Thoracic aorta (tissue), 2 donors: Measurements from ENCODE around the gene SSX2IP. TPM values are rescaled to one million over a fixed set of nuclear protein-coding genes. Genes with fewer than 3 reads are reported as not detected.

ENCODE experiments used
- ATAC-seq: fragments of 150-250 bp; one replicate; pipeline ENCODE4 v1.8.0; 2017; ENCODE audit warnings: low read depth; ENCODE audit not compliant: insufficient number of reproducible peaks, low FRiP score
- DNase-seq: peaks from one replicate; pipeline ENCODE4 v3.0.0-alpha.2; 2020; ENCODE audit warnings: low spot score
- H3K27ac ChIP-seq, 2 donors: fragments of 200-600 bp; sonication (generic); 1 replicate in 1 of 2; 2 replicates in 1 of 2; pipeline ENCODE4 v1.5.1; 2016; ENCODE audit warnings: mild to moderate bottlenecking in 2 of 2, moderate library complexity in 2 of 2
- H3K27me3 ChIP-seq: fragments of 200-600 bp; sonication (generic); replicated peaks from 2 replicates; pipeline ENCODE4 v1.6.0; 2016; ENCODE audit warnings: mild to moderate bottlenecking; ENCODE audit not compliant: insufficient read depth
- H3K36me3 ChIP-seq: fragments of 200-600 bp; sonication (generic); one replicate; pipeline ENCODE4 v1.5.1; 2016
- H3K4me1 ChIP-seq, 2 donors: fragments of 200-600 bp; sonication (generic); 1 replicate in 1 of 2; 2 replicates in 1 of 2; pipeline versions ENCODE4 v1.5.1 to v1.6.0; 2016; ENCODE audit warnings: low read depth in 2 of 2, mild to moderate bottlenecking in 1 of 2; ENCODE audit not compliant: control insufficient read depth in 1 of 2
- H3K4me3 ChIP-seq: fragments of 200-600 bp; sonication (generic); 2 replicates; pipeline ENCODE4 v1.5.1; 2016; ENCODE audit warnings: mild to moderate bottlenecking
- H3K9me3 ChIP-seq: fragments of 200-600 bp; sonication (generic); 2 replicates; pipeline ENCODE4 v1.5.1; 2016
- total RNA-seq, 2 donors: library from RNA; depleted of rRNA; stranded (reverse); fragments of >200 nt; gene quantifications; one replicate each; pipeline versions ENCODE4 v1.1.0 to v1.2.3, GENCODE V29; 2016
- TF ChIP-seq, protein P1 (sequence below): fragments of 200-600 bp; sonication (generic); IDR thresholded peaks from one replicate; pipeline ENCODE4 v1.5.1; 2019; ENCODE audit warnings: antibody characterized with exemption

SSX2IP gene
- 10 to 100 TPM in 1 of 2 donors, 1 to 10 TPM in 1; 6.1 to 12.3 TPM for total RNA-seq

DNA sequence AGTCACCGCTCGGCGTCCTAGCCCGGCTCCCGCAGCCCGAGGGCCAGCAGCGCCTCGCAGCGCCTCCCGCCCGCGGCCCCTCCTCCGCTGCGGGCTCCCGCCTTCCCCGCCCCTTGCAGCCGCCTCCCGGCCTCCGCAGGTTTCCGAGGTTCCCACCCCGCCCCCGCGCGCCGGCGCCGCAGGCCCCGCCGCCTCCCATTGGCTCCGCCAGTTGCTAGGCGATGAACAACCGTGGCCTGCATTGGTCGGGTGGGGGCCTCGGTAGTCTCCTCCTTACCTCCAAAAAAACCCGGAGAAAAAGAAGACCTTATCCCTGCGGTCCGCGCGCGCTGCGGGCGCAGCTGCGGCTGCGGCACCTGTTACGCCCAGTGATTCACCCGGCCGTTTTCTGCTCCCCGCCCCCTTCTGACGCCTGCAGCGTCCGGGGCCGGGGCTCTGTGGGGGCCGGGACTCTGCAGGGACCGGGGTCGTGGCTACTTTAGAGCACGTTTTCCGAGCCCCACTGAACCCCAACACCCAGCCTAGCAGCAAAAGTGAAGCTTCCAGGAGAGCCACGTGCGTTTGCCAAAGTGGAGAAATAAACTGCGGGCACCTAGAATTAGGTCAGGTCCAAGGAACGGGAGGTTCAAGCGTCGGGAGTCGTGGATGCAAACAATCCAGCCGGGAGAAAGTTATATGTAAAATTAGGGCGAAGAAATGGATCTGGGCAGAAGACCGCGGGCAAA is at the start of gene SSX2IP:
Gene SSX2IP (minus strand): TSS at position 65 of the 725 bp plus-strand sequence. CDS start 19,242 bp downstream, outside the sequence.
- H3K4me3 ChIP-seq: peak within 1 kb of the TSS; percentile 87
- DNase-seq (peak; percentile 87), ATAC-seq (peak; percentile 89)
- no peaks in the 10 kb centered on the region for H3K27me3 ChIP-seq
- TF ChIP-seq, protein P1, sequence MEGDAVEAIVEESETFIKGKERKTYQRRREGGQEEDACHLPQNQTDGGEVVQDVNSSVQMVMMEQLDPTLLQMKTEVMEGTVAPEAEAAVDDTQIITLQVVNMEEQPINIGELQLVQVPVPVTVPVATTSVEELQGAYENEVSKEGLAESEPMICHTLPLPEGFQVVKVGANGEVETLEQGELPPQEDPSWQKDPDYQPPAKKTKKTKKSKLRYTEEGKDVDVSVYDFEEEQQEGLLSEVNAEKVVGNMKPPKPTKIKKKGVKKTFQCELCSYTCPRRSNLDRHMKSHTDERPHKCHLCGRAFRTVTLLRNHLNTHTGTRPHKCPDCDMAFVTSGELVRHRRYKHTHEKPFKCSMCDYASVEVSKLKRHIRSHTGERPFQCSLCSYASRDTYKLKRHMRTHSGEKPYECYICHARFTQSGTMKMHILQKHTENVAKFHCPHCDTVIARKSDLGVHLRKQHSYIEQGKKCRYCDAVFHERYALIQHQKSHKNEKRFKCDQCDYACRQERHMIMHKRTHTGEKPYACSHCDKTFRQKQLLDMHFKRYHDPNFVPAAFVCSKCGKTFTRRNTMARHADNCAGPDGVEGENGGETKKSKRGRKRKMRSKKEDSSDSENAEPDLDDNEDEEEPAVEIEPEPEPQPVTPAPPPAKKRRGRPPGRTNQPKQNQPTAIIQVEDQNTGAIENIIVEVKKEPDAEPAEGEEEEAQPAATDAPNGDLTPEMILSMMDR: no peak
- H3K27ac ChIP-seq: peak within 1 kb of the TSS; percentile 62 to 79
- no peaks in the 10 kb centered on the region for H3K9me3 ChIP-seq
- H3K4me1 ChIP-seq: peaks cover 8 to 45% of the 10 kb centered on the region in 2 donors
- no peaks in the 10 kb centered on the region for H3K36me3 ChIP-seq

GRCh38 chr1:84738237-84738636 is 48.0 kb upstream of the SSX2IP start:
- no peak for ATAC-seq
- H3K27me3 ChIP-seq: no peaks in the 10 kb centered on the region
- TF ChIP-seq, protein P1: no peak

GRCh38 chr1:84737590-84737989 is 47.3 kb upstream of the SSX2IP start:
- H3K27ac ChIP-seq: no peak overlapping the region
- ATAC-seq (no peak), DNase-seq (no peak)
- no peaks in the 10 kb centered on the region for H3K4me1 ChIP-seq
- H3K4me3 ChIP-seq: no peak overlapping the region
- TF ChIP-seq, protein P1: no peak
- no peaks in the 10 kb centered on the region for H3K27me3 ChIP-seq
- no peaks in the 10 kb centered on the region for H3K36me3 ChIP-seq
- H3K9me3 ChIP-seq: no peaks in the 10 kb centered on the region

More at GRCh38 chr1:84738237-84738636, 48.0 kb upstream of the SSX2IP start:
- H3K9me3 ChIP-seq: no peaks in the 10 kb centered on the region
- DNase-seq: no peak
- H3K4me3 ChIP-seq: no peak overlapping the region
- H3K36me3 ChIP-seq: no peaks in the 10 kb centered on the region
- H3K4me1 ChIP-seq: no peaks in the 10 kb centered on the region
- no peak overlapping the region for H3K27ac ChIP-seq

DNA sequence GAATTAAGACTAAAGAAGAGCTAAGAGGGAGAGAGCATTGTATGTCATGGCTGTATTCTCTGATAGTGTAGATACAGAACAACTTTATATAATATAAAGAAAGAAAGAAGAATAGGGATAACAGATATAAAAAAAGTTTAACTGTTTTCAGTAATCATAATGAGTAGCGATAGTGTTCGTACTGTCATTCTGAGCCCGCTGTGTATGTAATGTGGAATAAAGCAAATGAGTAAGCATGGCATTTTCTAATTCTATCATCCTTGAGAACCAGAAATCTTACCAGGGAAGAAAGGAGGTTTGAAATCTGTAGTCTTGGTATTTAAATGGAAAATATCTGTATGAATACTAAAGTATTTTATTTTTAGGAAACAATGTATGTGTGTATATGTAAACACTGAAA is 46.7 kb upstream of the SSX2IP start:
- Histone ChIP-seq H3K4me1 (no peaks in the 10 kb centered on the region), H3K9me3 (no peaks in the 10 kb centered on the region), H3K27ac (no peak overlapping the region), H3K4me3 (no peak overlapping the region), H3K27me3 (no peaks in the 10 kb centered on the region), H3K36me3 (no peaks in the 10 kb centered on the region)
- TF ChIP-seq, protein P1: no peak
- ATAC-seq (no peak), DNase-seq (no peak)

GRCh38 chr1:84736445-84736844 is 46.2 kb upstream of the SSX2IP start:
- TF ChIP-seq, protein P1: no peak
- Histone ChIP-seq H3K4me3 (no peak overlapping the region), H3K27me3 (no peaks in the 10 kb centered on the region), H3K27ac (no peak overlapping the region), H3K4me1 (no peaks in the 10 kb centered on the region), H3K9me3 (no peaks in the 10 kb centered on the region), H3K36me3 (no peaks in the 10 kb centered on the region)
- DNase-seq (no peak), ATAC-seq (no peak)
